ENCODE measurements around the gene SLC35E4. TPM values are rescaled to one million over a fixed set of nuclear protein-coding genes. Genes with fewer than 3 reads are reported as not detected.

The SLC35E4 gene
- polyA plus RNA-seq, 6 donors from 2014 or later, result 0.09 to 0.45 (median 0.33) TPM; not detected in 1

DNA sequence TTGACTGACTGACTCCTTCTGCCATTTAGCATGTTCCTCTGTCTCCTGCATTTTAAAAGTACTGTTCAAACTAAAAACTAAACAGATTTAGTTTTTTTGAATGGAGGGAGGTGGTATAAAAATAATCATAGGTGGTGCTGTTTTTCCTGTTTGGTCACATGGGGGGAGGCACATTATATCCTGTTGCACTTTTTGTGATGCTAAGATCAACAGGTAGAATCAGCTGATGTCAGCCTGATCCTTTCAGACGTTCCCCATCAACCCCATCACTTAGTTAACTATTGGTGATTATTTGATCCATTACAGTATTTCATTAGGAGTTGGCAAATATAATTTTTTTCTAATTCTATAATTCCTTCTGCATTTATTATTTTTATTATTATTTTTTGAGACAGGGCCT, 54.0 kb downstream of the SLC35E4 start:
- ATAC-seq (ENCODE audit: low read depth in 2 of 2) (no peak), DNase-seq (no peak)
- no peak overlapping the region for H3K27ac Mint-ChIP-seq
- H3K27me3 Mint-ChIP-seq, result peaks cover 27 to 43% (median 33%) of the 10 kb centered on the region in 3 donors
- H3K9me3 Mint-ChIP-seq, result no peaks in the 10 kb centered on the region
- peaks cover 9 to 13% (median 12%) of the 10 kb centered on the region in 3 donors for H3K4me1 Mint-ChIP-seq
- H3K36me3 Mint-ChIP-seq, result no peaks in the 10 kb centered on the region
- no peak overlapping the region for H3K4me3 Mint-ChIP-seq

GRCh38 chr22:30691204-30691603, 55.6 kb downstream of the SLC35E4 start:
- no peak for ATAC-seq (ENCODE audit: low read depth in 2 of 2)
- peaks cover 9 to 22% (median 12%) of the 10 kb centered on the region in 3 donors for H3K4me1 Mint-ChIP-seq
- H3K36me3 Mint-ChIP-seq, result no peaks in the 10 kb centered on the region
- H3K27ac Mint-ChIP-seq, result no peak overlapping the region
- no peak for DNase-seq
- no peak overlapping the region for H3K4me3 Mint-ChIP-seq
- peaks cover 29 to 39% (median 34%) of the 10 kb centered on the region in 3 donors for H3K27me3 Mint-ChIP-seq
- no peaks in the 10 kb centered on the region for H3K9me3 Mint-ChIP-seq

DNA sequence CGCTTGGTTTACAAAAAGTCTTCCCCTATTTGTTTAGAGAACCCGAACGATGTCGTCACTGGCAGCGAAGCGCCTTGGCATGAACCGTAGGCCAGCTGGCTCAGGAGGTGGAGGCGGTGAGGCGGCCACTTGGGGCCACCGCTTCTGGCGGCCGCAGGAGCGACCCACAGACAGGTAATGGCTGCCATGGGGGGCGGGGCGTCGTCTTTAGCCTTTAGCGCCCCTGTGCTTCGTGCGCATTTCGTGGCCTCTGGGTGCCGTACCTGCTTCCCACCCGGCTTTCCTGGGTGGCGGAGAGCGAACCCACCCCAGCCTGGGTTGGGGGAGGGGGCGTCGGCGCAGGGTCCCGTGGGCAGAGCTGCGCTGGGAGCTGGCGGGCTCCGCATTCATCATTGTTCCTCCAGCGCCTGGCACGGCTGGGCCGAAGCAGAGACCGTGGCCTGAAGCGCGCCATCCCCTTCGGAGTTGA, 58.6 kb downstream of the SLC35E4 start:
- peaks cover 35 to 57% (median 38%) of the 10 kb centered on the region in 3 donors for H3K27me3 Mint-ChIP-seq
- no peaks in the 10 kb centered on the region for H3K36me3 Mint-ChIP-seq
- ATAC-seq (ENCODE audit: low read depth in 2 of 2), result peak; percentile 73 to 76
- H3K4me1 Mint-ChIP-seq, result peaks cover 9 to 22% (median 12%) of the 10 kb centered on the region in 3 donors
- H3K9me3 Mint-ChIP-seq, result no peaks in the 10 kb centered on the region
- H3K4me3 Mint-ChIP-seq, result peak overlapping the region; percentile 81 to 94 (median 92)
- DNase-seq, result peak; percentile 36
- H3K27ac Mint-ChIP-seq, result peak overlapping the region in 4 of 6 donors; percentile 74 to 95 (median 86)

- peak within 1 kb of the TSS; percentile 81 to 94 (median 92) for H3K4me3 Mint-ChIP-seq
- H3K4me1 Mint-ChIP-seq, result peaks cover 9 to 22% (median 12%) of the 10 kb centered on the region in 3 donors
- peak; percentile 51 to 52 for ATAC-seq (ENCODE audit: low read depth in 2 of 2)
- H3K36me3 Mint-ChIP-seq, result no peaks in the 10 kb centered on the region
- peak; percentile 15 for DNase-seq
- peaks cover 38 to 57% (median 38%) of the 10 kb centered on the region in 3 donors for H3K27me3 Mint-ChIP-seq
- peak within 1 kb of the TSS in 5 of 6 donors; percentile 72 to 95 (median 83) for H3K27ac Mint-ChIP-seq
- H3K9me3 Mint-ChIP-seq, result no peaks in the 10 kb centered on the region
Observed at GRCh38 chr22:30694640-30695350, 59.2 kb downstream of the SLC35E4 start, which contains the start of gene OSBP2. OSBP2 (plus strand) TSS chr22:30694874; CDS start chr22:30694910, 36 bp downstream.

DNA sequence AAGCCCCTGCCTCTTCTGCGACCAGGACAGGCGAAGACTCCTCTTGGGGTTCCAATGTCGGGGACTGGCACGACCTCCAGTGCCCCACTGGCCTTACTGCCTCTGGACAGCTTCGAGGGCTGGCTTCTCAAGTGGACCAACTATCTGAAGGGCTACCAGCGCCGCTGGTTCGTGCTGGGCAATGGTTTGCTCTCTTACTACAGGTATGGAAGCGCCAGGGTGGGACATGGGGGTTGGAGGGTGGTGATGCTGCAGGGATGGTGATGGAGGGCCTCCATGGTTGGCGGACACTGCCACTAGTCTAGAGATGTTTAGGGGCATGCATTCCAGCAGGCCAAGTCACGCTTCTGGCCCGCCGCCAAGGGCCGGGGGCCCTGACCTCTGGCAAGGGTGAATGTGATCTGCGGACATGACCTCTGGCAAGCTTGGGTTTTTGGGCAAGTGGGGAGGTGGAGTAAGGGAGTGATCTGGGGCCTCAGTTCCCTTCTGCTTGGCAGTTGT, 59.8 kb downstream of the SLC35E4 start:
- peaks cover 9 to 22% (median 12%) of the 10 kb centered on the region in 3 donors for H3K4me1 Mint-ChIP-seq

GRCh38 chr22:30695871-30696655, 60.5 kb downstream of the SLC35E4 start:
- peaks cover 34 to 55% (median 37%) of the 10 kb centered on the region in 3 donors for H3K27me3 Mint-ChIP-seq
- ATAC-seq (ENCODE audit: low read depth in 2 of 2) (no peak), DNase-seq (no peak)
- H3K36me3 Mint-ChIP-seq, result no peaks in the 10 kb centered on the region
- H3K27ac Mint-ChIP-seq, result peak overlapping the region in 3 of 6 donors; percentile 13 to 76 (median 47)
- H3K4me1 Mint-ChIP-seq, result peaks cover 9 to 22% (median 12%) of the 10 kb centered on the region in 3 donors
- no peaks in the 10 kb centered on the region for H3K9me3 Mint-ChIP-seq
- H3K4me3 Mint-ChIP-seq, result peak overlapping the region; percentile 24 to 89 (median 82)

More for the DNA sequence above, 59.8 kb downstream of the SLC35E4 start:
- H3K4me3 Mint-ChIP-seq, result peak overlapping the region; percentile 24 to 89 (median 82)
- ATAC-seq (ENCODE audit: low read depth in 2 of 2), result no peak
- H3K9me3 Mint-ChIP-seq, result no peaks in the 10 kb centered on the region
- H3K27me3 Mint-ChIP-seq, result peaks cover 38 to 57% (median 38%) of the 10 kb centered on the region in 3 donors
- H3K27ac Mint-ChIP-seq, result peak overlapping the region in 2 of 6 donors; percentile 13 to 76
- no peak for DNase-seq
- H3K36me3 Mint-ChIP-seq, result no peaks in the 10 kb centered on the region

Other genes starting within 250 kb of the SLC35E4 start
- 1 to 10 TPM in 1 of 6 donors, under 1 TPM in 4, not detected in 1; 0.30 to 1.0 (median 0.95) TPM for gene RNF215, start 248.4 kb upstream of the SLC35E4 start, polyA plus RNA-seq (ENCODE audit: low read depth in 6 of 6)
- gene SEC14L2, start 238.8 kb upstream of the SLC35E4 start, polyA plus RNA-seq (ENCODE audit: low read depth in 6 of 6), result 1 to 10 TPM in 3 of 6 donors, under 1 TPM in 3; 0.60 to 2.6 (median 1.0) TPM
- gene MTFP1, start 210.0 kb upstream of the SLC35E4 start, polyA plus RNA-seq (ENCODE audit: low read depth in 6 of 6), result 10 to 100 TPM in 4 of 6 donors, 1 to 10 TPM in 2; 2.6 to 18.0 (median 13.2) TPM
- gene SEC14L3, start 163.8 kb upstream of the SLC35E4 start, polyA plus RNA-seq (ENCODE audit: low read depth in 6 of 6), result not detected
- gene SEC14L4, start 130.1 kb upstream of the SLC35E4 start, polyA plus RNA-seq (ENCODE audit: low read depth in 6 of 6), result not detected
- gene SEC14L6, start 89.0 kb upstream of the SLC35E4 start, polyA plus RNA-seq (ENCODE audit: low read depth in 6 of 6), result not detected
- under 1 TPM in 4 of 6 donors, not detected in 2; 0.24 to 0.65 (median 0.49) TPM for gene GAL3ST1, start 61.1 kb upstream of the SLC35E4 start, polyA plus RNA-seq (ENCODE audit: low read depth in 6 of 6)
- gene PES1, start 43.9 kb upstream of the SLC35E4 start, polyA plus RNA-seq (ENCODE audit: low read depth in 6 of 6), result 10 to 100 TPM; 25.9 to 49.9 (median 36.9) TPM
- under 1 TPM in 1 of 6 donors, not detected in 5; 0.80 TPM for gene TCN2, start 28.6 kb upstream of the SLC35E4 start, polyA plus RNA-seq (ENCODE audit: low read depth in 6 of 6)
- 10 to 100 TPM in 5 of 6 donors, 1 to 10 TPM in 1; 9.0 to 18.1 (median 12.3) TPM for gene DUSP18, start 32.1 kb downstream of the SLC35E4 start, polyA plus RNA-seq (ENCODE audit: low read depth in 6 of 6)
- 1 to 10 TPM in 1 of 6 donors, under 1 TPM in 4, not detected in 1; 0.20 to 1.1 (median 0.61) TPM for gene OSBP2, start 59.1 kb downstream of the SLC35E4 start, polyA plus RNA-seq (ENCODE audit: low read depth in 6 of 6)